PC-3 (cell line): Measurements from ENCODE around the gene SLC13A2. TPM values are rescaled to one million over a fixed set of nuclear protein-coding genes. Genes with fewer than 3 reads are reported as not detected.

ENCODE experiments used
- ATAC-seq: fragments of 200-7000 bp; cut with Tn5 transposase; 2 replicates; pipeline ENCODE4 v1.9.1; 2020; ENCODE audit warnings: mild to moderate bottlenecking, moderate library complexity
- BruUV-seq: library from RNA; stranded (reverse); fragments of 400-500 nt; replicated peaks from 2 replicates; lab custom pipeline; 2021; lab: Mats Ljungman, UMichigan
- CTCF ChIA-PET: fragments of 300-600 bp; sonication (Branson Sonifier 250); formaldehyde crosslinking; loops from one replicate; lab custom pipeline; 2022; ENCODE audit warnings: antibody characterized with exemption; lab: Charles Lee
- POLR2A ChIA-PET: fragments of 300-600 bp; sonication (Branson Sonifier 250); formaldehyde crosslinking; loops from one replicate; lab custom pipeline; 2022; ENCODE audit warnings: antibody characterized with exemption; ENCODE audit not compliant: unreplicated experiment; lab: Charles Lee
- DNase-seq: peaks from one replicate; pipeline ENCODE4 v3.0.0-alpha.2; 2015
- H2AFZ ChIP-seq: fragments of 300-600 bp; sonication (generic); 2 replicates; pipeline ENCODE4 v1.6.0; 2016; ENCODE audit warnings: antibody characterized with exemption, low read length
- H3F3A ChIP-seq: fragments of 300-600 bp; sonication (generic); one replicate; pipeline ENCODE4 v1.6.0; 2017; ENCODE audit warnings: antibody characterized with exemption, low read length, control low read depth, mild to moderate bottlenecking; ENCODE audit not compliant: unreplicated experiment
- H3K27ac ChIP-seq: fragments of 300-600 bp; sonication (generic); 2 replicates; pipeline ENCODE4 v1.5.1; 2016; ENCODE audit warnings: mild to moderate bottlenecking, low read length
- H3K27me3 ChIP-seq: fragments of 300-600 bp; sonication (generic); 2 replicates; pipeline ENCODE4 v1.6.1; 2016; ENCODE audit warnings: low read length, mixed read lengths
- H3K36me3 ChIP-seq: fragments of 300-600 bp; sonication (generic); 2 replicates; pipeline ENCODE4 v1.6.1; 2016; ENCODE audit warnings: low read depth, mixed run types, low read length, mixed read lengths
- H3K4me1 ChIP-seq: fragments of 300-600 bp; sonication (generic); 2 replicates; pipeline ENCODE4 v1.5.1; 2016; ENCODE audit warnings: low read length; ENCODE audit not compliant: insufficient read depth
- H3K4me2 ChIP-seq: fragments of 300-600 bp; sonication (generic); 2 replicates; pipeline ENCODE4 v1.6.0; 2016; ENCODE audit warnings: low read length
- H3K4me3 ChIP-seq: fragments of 300-600 bp; sonication (generic); 2 replicates; pipeline ENCODE4 v1.5.1; 2016; ENCODE audit warnings: mild to moderate bottlenecking, low read length, mixed read lengths
- H3K79me2 ChIP-seq: fragments of 300-600 bp; sonication (generic); 2 replicates; pipeline ENCODE4 v1.6.1; 2017; ENCODE audit warnings: low read length, mixed read lengths
- H3K9ac ChIP-seq: fragments of 300-600 bp; sonication (generic); 2 replicates; pipeline ENCODE4 v1.6.0; 2016; ENCODE audit warnings: mild to moderate bottlenecking, low read length
- H3K9me2 ChIP-seq: fragments of 300-600 bp; sonication (generic); replicated peaks from 2 replicates; pipeline ENCODE4 v1.6.1; 2016; ENCODE audit warnings: mixed run types, low read length, mixed read lengths
- H3K9me3 ChIP-seq: fragments of 300-600 bp; sonication (generic); 2 replicates; pipeline ENCODE4 v1.6.1; 2016; ENCODE audit warnings: low read length, mixed read lengths
- H4K20me1 ChIP-seq: fragments of 300-600 bp; sonication (generic); 2 replicates; pipeline ENCODE4 v1.6.1; 2016; ENCODE audit warnings: low read length, mixed read lengths
- CTCF ChIP-seq: fragments of 300-600 bp; sonication (generic); conservative IDR thresholded peaks from 2 replicates; pipeline ENCODE4 v1.5.1; 2017; ENCODE audit warnings: antibody characterized with exemption, low read depth, mild to moderate bottlenecking, low read length
- EZH2 ChIP-seq: fragments of 300-600 bp; sonication (generic); IDR thresholded peaks from one replicate; pipeline ENCODE4 v1.6.1; 2017; ENCODE audit warnings: antibody characterized with exemption, mild to moderate bottlenecking, low read length; ENCODE audit not compliant: unreplicated experiment
- EZH2phosphoT487 ChIP-seq: fragments of 300-600 bp; sonication (generic); IDR thresholded peaks from 2 replicates; pipeline ENCODE4 v1.6.1; 2018; ENCODE audit warnings: mild to moderate bottlenecking, antibody characterized with exemption, low read length, borderline replicate concordance
- intact Hi-C: fragments of 100-400 bp; cut with micrococcal nuclease; formaldehyde crosslinking; loops from 2 replicates; pipeline ENCODE4 v1.9.0; 2023
- total RNA-seq: library from RNA; depleted of rRNA; stranded (reverse); fragments of >200 nt; gene quantifications from 2 replicates; pipeline ENCODE4 v1.2.3, GENCODE V29; 2014

The SLC13A2 gene
- total RNA-seq, 1 experiment from 2014 or later = not detected

- Histone ChIP-seq H3K36me3 (no peaks in the 10 kb centered on the region), H4K20me1 (no peaks in the 10 kb centered on the region), H3K9me2 (no peaks in the 10 kb centered on the region), H3K9ac (no peak overlapping the region), H2AFZ (no peak overlapping the region), H3K4me3 (no peak overlapping the region), H3K79me2 (no peaks in the 10 kb centered on the region), H3K4me1 (peaks cover 4% of the 10 kb centered on the region; the same call in 1 of the 2 replicates), H3K9me3 (no peaks in the 10 kb centered on the region), H3F3A (no peaks in the 10 kb centered on the region), H3K4me2 (no peak overlapping the region), H3K27me3 (no peaks in the 10 kb centered on the region), H3K27ac (no peak overlapping the region)
- TF ChIP-seq EZH2 (no peak), EZH2phosphoT487 (no peak), CTCF (no peak)
- intact Hi-C loops = loop anchor here (1.0 to 10.0 kb wide), 2 partner anchors 46 to 135 kb away; partner anchors contain the start of gene SLC46A1
- BruUV-seq = no TSS peak
- CTCF ChIA-PET = no interaction called here
- DNase-seq = no peak
- ATAC-seq = no peak
- POLR2A ChIA-PET = no interaction called here
Measured at GRCh38 chr17:28540231-28540630, 66.8 kb downstream of the SLC13A2 start.

GRCh38 chr17:28541439-28541838, 68.0 kb downstream of the SLC13A2 start:
- BruUV-seq = no TSS peak
- no peaks in the 10 kb centered on the region for H3F3A ChIP-seq

More at GRCh38 chr17:28541439-28541838, 68.0 kb downstream of the SLC13A2 start:
- ChIA-PET CTCF (no interaction called here), POLR2A (no interaction called here)
- H4K20me1 ChIP-seq = no peaks in the 10 kb centered on the region
- TF ChIP-seq EZH2phosphoT487 (no peak), CTCF (no peak), EZH2 (no peak)
- no peaks in the 10 kb centered on the region for H3K9me2 ChIP-seq
- no peak overlapping the region for H3K4me2 ChIP-seq
- ATAC-seq (peak; percentile 84), DNase-seq (peak; percentile 63)
- no peak overlapping the region for H3K27ac ChIP-seq
- H3K36me3 ChIP-seq = no peaks in the 10 kb centered on the region
- no peaks in the 10 kb centered on the region for H3K79me2 ChIP-seq
- H3K9ac ChIP-seq = no peak overlapping the region
- no peak overlapping the region for H2AFZ ChIP-seq
- H3K9me3 ChIP-seq = no peaks in the 10 kb centered on the region
- intact Hi-C loops = loop anchor here (10.0 kb wide), 1 partner anchor 137 kb away; the partner anchor contains the start of gene SLC46A1
- no peaks in the 10 kb centered on the region for H3K27me3 ChIP-seq
- H3K4me3 ChIP-seq = no peak overlapping the region
- peaks cover 4% of the 10 kb centered on the region; the same call in 1 of the 2 replicates for H3K4me1 ChIP-seq
